Hematopoietic multipotent progenitor cell (in vitro differentiated cells): ENCODE measurements around the gene GHITM. TPM values are rescaled to one million over a fixed set of nuclear protein-coding genes. Genes with fewer than 3 reads are reported as not detected.
"Not testable (repeated sequence)": the region's sequence is repeated elsewhere in the genome, so short reads cannot be mapped to it uniquely, and the experiment has no call there.

Source experiments
- DNase-seq, 3 donors: peaks; one replicate each; pipeline ENCODE4 v3.0.0-alpha.2; 2011 to 2015; ENCODE audit warnings: low read depth in 2 of 3, low spot score in 2 of 3
- total RNA-seq: library from RNA; depleted of rRNA; stranded (reverse); fragments of >200 nt; gene quantifications from one replicate; pipeline ENCODE4 v1.2.3, GENCODE V29; 2012

The GHITM gene
- total RNA-seq, 1 donor = 85.6 TPM

GRCh38 chr10:84140036-84140379 lies 699 bp downstream of the GHITM start:
- DNase-seq = no peak

- DNase-seq = no peak
Measured at GRCh38 chr10:84147347-84147746, 8.0 kb downstream of the GHITM start.

- peak in 2 of 3 donors; percentile 24 to 60 for DNase-seq
Measured at GRCh38 chr10:84148006-84148597, 8.8 kb downstream of the GHITM start.

- no peak for DNase-seq
Measured at GRCh38 chr10:84149854-84150253, 10.5 kb downstream of the GHITM start.

GRCh38 chr10:84152769-84153168 lies 13.5 kb downstream of the GHITM start:
- DNase-seq = no peak

- DNase-seq = no peak
Measured at GRCh38 chr10:84155521-84155920, 16.2 kb downstream of the GHITM start.

- no peak for DNase-seq
Measured at GRCh38 chr10:84156009-84156408, 16.7 kb downstream of the GHITM start.

GRCh38 chr10:84156768-84157167 lies 17.5 kb downstream of the GHITM start:
- peak in 1 of 3 donors; percentile 38 for DNase-seq

- no peak for DNase-seq
Measured at GRCh38 chr10:84158061-84158460, 18.8 kb downstream of the GHITM start.

GRCh38 chr10:84158550-84158949 lies 19.2 kb downstream of the GHITM start:
- no peak for DNase-seq

- no peak for DNase-seq
Measured at GRCh38 chr10:84159076-84159685, 19.9 kb downstream of the GHITM start.

- no peak for DNase-seq
Measured at GRCh38 chr10:84160663-84161362, 21.5 kb downstream of the GHITM start.

GRCh38 chr10:84163996-84164395 lies 24.7 kb downstream of the GHITM start:
- DNase-seq = no peak

GRCh38 chr10:84164442-84164841 lies 25.1 kb downstream of the GHITM start:
- no peak for DNase-seq

GRCh38 chr10:84166620-84167288 lies 27.4 kb downstream of the GHITM start:
- DNase-seq = no peak

- DNase-seq = not testable (repeated sequence)
Measured at GRCh38 chr10:84167289-84167653, 28.0 kb downstream of the GHITM start.

GRCh38 chr10:84168382-84168781 lies 29.1 kb downstream of the GHITM start:
- DNase-seq = not testable (repeated sequence)

- not testable (repeated sequence) for DNase-seq
Measured at GRCh38 chr10:84171237-84171636, 31.9 kb downstream of the GHITM start.

GRCh38 chr10:84171700-84172466 lies 32.6 kb downstream of the GHITM start:
- DNase-seq = not testable (repeated sequence)

GRCh38 chr10:84172467-84173356 lies 33.4 kb downstream of the GHITM start:
- no peak for DNase-seq
